Tongue (tissue), 2 donors: ENCODE results near the gene PAEP. TPM values are rescaled to one million over a fixed set of nuclear protein-coding genes. Genes with fewer than 3 reads are reported as not detected.
"Not testable (repeated sequence)": the region's sequence is repeated elsewhere in the genome, so short reads cannot be mapped to it uniquely, and the experiment has no call there.

ENCODE experiments used
- DNase-seq: peaks from one replicate; pipeline ENCODE4 v3.0.0-alpha.2; 2015
- total RNA-seq: library from RNA; depleted of rRNA; stranded (reverse); fragments of >200 nt; gene quantifications from one replicate; pipeline ENCODE4 v1.2.3, GENCODE V29; 2014

PAEP gene
- total RNA-seq, 1 donor from 2014 or later, result not detected

DNA sequence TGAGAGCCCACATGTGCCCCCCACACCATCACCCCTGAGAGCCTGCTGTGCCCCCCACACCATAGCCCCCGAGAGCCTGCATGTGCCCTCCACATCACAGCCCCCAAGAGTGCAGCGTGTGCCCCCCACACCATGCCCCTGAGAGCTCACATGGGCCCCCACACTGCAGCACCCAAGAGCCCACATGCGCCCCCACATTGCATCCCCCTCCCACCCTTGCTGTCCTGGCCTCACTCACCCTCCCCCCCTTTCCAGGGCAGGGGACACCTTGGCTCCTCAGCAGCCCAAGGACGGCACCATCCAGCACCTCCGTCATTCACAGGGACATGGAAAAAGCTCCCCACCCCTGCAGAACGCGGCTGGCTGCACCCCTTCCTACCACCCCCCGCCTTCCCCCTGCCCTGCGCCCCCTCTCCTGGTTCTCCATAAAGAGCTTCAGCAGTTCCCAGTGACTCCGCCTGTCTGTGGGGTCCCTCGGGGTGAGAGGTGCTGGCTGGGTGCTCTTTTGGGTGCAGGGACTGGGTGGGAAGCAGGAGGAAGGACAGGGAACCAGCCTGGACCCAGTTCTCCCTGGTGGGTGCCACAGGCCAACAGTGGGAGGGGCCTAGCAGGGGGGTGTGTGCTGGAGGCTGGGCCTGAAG lies 35.3 kb upstream of the PAEP start:
- DNase-seq, result no peak

DNA sequence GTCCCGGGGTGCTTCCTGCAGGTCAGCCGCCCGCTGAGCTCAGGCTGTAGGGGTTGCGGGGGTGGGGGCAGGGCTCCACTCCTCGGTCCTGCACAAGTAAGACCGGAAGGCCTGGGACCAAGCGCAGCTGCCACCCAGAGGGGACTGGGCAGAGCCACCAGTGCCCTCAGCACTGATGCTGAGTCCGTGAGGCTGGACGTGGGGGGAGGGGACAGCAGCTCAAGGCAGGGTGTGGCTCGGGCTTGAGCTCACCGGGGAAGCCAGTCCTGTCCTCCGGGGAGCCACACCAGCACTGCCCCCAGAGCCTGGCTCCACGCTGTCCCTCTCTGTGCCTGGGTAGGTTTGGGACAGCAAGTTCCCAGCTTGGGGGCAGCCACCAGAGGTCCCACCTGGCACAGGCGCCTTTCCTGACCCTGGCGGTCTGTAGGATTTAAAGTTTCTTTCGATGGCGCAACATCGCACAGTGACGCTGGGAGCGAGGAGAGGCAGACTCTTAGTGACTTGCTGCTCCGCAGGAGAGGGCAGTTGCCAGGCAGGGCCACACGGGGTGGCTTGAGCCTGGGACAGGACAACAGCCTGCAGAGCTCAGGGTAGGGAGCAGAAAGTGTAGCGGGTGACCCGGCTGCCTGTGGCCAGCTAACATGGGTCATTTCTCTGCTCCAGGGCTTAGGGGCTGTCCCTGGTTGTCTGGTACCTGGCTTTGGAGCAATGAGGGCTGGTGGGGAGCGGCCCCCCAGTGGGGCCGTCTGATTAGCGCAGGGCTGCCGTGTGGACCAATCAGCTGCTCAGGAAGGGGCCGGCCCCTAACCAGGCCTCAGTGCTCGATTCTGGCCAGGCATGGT lies 34.6 kb upstream of the PAEP start:
- no peak for DNase-seq

GRCh38 chr9:135528842-135529435 lies 32.6 kb upstream of the PAEP start:
- DNase-seq, result not testable (repeated sequence)

GRCh38 chr9:135530146-135530545 lies 31.4 kb upstream of the PAEP start:
- no peak for DNase-seq

DNA sequence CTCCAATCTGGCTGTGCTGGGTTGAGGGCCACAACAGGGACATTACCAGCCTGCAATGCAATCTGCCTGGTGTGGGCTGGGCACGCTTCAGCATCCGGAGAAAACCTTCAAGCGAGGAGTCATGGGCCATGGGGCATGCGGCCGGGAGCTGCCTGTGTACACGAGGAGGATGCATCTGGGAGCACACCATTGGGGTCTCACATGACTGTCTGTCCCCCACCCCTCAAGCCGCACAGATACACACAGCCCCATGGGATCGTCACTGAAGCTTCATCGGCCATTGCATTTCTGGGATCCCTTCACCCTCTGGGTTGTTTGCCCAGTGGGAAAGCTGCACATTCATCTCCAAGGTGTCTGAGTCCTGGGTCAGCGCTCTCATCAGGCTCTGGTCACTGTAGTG lies 30.5 kb upstream of the PAEP start:
- DNase-seq, result no peak

GRCh38 chr9:135533113-135533512 lies 28.4 kb upstream of the PAEP start:
- DNase-seq, result peak; percentile 8

- no peak for DNase-seq
These were observed 27.9 kb upstream of the PAEP start for GRCh38 chr9:135533674-135534073.

GRCh38 chr9:135534192-135534711 lies 27.3 kb upstream of the PAEP start:
- DNase-seq, result not testable (repeated sequence)

GRCh38 chr9:135534826-135535225 lies 26.7 kb upstream of the PAEP start:
- not testable (repeated sequence) for DNase-seq

GRCh38 chr9:135535631-135536030 lies 25.9 kb upstream of the PAEP start:
- DNase-seq, result not testable (repeated sequence)

GRCh38 chr9:135536216-135536615 lies 25.3 kb upstream of the PAEP start:
- DNase-seq, result no peak

DNA sequence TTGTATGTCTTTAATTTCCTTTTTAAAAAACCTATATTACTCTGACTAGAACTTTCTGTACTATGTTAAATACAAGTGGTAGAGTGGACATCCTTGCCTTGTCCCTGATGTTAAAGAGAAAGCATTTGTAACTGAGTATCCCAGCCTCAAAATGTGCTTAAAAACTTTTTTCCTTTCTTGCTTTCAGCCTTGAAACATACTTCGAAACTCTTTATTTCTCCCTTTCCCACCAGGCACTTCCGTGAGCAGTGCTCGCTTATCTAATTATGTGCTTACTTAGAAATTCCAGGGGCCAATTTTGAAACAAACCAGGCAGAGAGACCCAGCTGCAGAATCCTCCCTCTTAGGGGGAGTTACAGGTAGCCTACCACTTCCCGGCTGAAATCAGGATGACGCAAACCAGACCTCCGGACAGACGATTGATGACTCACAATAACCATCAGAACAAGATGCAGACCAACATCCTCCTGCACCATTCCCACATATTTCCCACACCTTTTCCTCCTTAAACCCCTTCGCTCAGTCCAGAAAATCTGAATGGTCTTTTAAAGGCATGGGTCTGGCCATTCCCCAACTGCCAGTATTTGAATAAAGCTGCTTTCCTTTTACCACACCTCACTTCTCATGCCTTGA lies 18.2 kb upstream of the PAEP start:
- peak; percentile 34 for DNase-seq

- no peak for DNase-seq
These were observed 16.4 kb upstream of the PAEP start for GRCh38 chr9:135544981-135545635.

GRCh38 chr9:135545646-135546176 lies 15.8 kb upstream of the PAEP start, which contains the start of gene OBP2A:
Gene OBP2A (plus strand): TSS chr9:135546126. CDS start chr9:135546181, 55 bp downstream.
- not testable (repeated sequence) for DNase-seq

DNA sequence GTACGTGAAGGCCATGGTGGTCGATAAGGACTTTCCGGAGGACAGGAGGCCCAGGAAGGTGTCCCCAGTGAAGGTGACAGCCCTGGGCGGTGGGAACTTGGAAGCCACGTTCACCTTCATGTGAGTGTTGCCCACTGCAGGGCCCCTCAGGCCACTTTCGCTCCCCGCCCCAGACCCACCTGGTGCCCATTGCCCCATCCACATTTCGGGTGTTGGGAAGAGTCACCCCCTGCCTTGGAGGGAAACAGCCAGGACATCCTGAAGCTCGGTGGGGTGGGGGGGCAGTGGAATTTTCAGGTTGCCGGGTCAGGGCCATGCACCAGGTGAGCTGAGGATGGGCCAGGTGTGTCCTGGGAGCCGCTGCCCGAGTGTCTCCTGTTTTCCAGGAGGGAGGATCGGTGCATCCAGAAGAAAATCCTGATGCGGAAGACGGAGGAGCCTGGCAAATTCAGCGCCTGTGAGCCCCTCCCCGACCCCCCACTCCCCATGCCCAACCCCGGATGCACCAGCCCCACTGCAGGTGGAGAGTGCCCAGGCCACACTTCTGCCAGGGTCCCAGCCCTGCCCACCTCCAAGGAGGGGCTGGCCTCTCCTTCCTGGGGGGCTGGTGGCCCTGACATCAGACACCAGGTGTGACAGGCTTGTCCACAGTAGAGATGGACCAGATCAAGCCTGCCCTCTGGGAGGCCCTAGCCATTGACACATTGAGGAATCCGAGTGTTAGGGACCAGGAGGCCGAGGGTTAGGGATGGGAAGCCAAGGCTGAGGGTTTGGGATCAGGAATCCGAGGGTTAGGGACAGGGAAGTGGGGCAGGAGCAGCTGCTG lies 14.6 kb upstream of the PAEP start:
- DNase-seq, result not testable (repeated sequence)

DNA sequence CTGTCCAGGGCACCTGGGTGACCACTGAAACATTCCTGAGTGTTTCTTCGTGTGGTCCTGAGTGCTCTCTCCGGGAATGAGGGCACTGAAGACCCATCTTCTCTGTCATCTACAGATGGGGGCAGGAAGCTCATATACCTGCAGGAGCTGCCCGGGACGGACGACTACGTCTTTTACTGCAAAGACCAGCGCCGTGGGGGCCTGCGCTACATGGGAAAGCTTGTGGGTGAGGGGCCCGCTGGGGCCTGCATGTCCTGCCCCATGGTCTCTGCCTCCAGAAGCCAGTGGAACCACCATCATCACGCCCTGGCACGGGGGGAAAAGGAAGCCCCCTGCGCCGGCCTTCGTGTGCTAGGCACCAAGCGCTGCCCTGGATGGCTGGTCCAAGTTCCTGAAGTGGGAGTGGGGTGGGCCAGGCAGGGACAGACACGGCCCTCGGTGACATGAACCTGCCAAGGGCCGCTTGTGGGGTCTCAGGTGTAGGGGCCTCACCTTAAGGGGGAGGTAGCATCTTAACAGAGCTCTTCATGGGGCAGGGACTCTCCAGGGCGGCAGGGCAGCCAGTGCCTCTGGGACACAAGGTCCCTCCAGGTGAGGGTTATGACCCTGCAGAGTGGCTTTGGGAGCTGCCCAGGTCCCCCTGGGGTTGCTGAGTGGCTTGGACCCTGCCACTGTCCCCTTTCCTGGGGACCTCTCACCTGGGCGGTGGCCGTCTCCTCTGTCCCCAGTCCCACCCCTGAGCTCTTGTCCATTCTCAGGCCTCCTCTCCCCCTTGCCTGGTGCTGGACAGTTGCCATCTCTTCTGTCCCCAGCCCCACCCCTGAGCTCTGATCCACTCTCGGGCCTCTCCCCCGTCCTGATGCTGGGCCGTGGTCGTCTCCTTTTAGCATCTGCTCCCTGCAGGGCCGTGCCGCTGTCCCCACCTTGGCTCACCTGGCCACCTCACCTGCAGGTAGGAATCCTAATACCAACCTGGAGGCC lies 13.5 kb upstream of the PAEP start:
- no peak for DNase-seq

GRCh38 chr9:135549478-135550343 lies 11.8 kb upstream of the PAEP start:
- not testable (repeated sequence) for DNase-seq

- no peak for DNase-seq
These were observed 11.1 kb upstream of the PAEP start for GRCh38 chr9:135550344-135550918.
